WTC11 (cell line): Measurements from ENCODE around the gene TCF20. TPM values are rescaled to one million over a fixed set of nuclear protein-coding genes. Genes with fewer than 3 reads are reported as not detected.

Source experiments
- ATAC-seq: fragments of 200-7000 bp; cut with Tn5 transposase; 2 replicates; pipeline ENCODE4 v1.10.0; 2021; ENCODE audit warnings: mild to moderate bottlenecking, moderate library complexity
- CTCF ChIA-PET: fragments of 300-600 bp; sonication (Branson Sonifier 250); formaldehyde crosslinking; loops from one replicate; lab custom pipeline; 2021; ENCODE audit warnings: antibody characterized with exemption; lab: Charles Lee
- POLR2A ChIA-PET: fragments of 350-600 bp; sonication (Branson Sonifier 250); formaldehyde crosslinking; loops from one replicate; lab custom pipeline; 2021; ENCODE audit warnings: antibody characterized with exemption; lab: Charles Lee
- DNase-seq: peaks from one replicate; pipeline ENCODE4 v3.0.0; 2021; ENCODE audit warnings: low spot score
- H3K27ac Mint-ChIP-seq: 2 replicates; pipeline ENCODE4 v1.8.0; 2021; ENCODE audit warnings: mixed read lengths
- H3K27me3 Mint-ChIP-seq: 2 replicates; pipeline ENCODE4 v1.8.0; 2021; ENCODE audit warnings: low read depth, mild to moderate bottlenecking, moderate library complexity, mixed read lengths
- H3K36me3 Mint-ChIP-seq: 2 replicates; pipeline ENCODE4 v1.8.0; 2021; ENCODE audit warnings: mixed read lengths
- H3K4me1 Mint-ChIP-seq: 2 replicates; pipeline ENCODE4 v1.8.0; 2022; ENCODE audit warnings: mixed read lengths
- H3K4me3 Mint-ChIP-seq: 2 replicates; pipeline ENCODE4 v1.8.0; 2021; ENCODE audit warnings: mild to moderate bottlenecking, moderate library complexity, mixed read lengths
- H3K9me3 Mint-ChIP-seq: 2 replicates; pipeline ENCODE4 v1.8.0; 2021; ENCODE audit warnings: mixed read lengths
- CREM ChIP-seq: sonication (generic); formaldehyde crosslinking; IDR thresholded peaks from 2 replicates; pipeline ENCODE4 v1.8.1; 2022; ENCODE audit warnings: mild to moderate bottlenecking, missing genetic modification reagents, moderate library complexity
- CTCF ChIP-seq: fragments of 200-600 bp; IDR thresholded peaks from 2 replicates; pipeline ENCODE4 v1.8.0; 2022; ENCODE audit warnings: antibody characterized with exemption
- EMX1 ChIP-seq: fragments of 250-450 bp; sonication (Bioruptor Pico); IDR thresholded peaks from 2 replicates; pipeline ENCODE4 v1.8.0; 2021; ENCODE audit warnings: mild to moderate bottlenecking
- FOXP4 ChIP-seq: sonication (generic); formaldehyde crosslinking; IDR thresholded peaks from 2 replicates; pipeline ENCODE4 v1.8.0; 2022; ENCODE audit warnings: mild to moderate bottlenecking, missing genetic modification reagents
- GRHL2 ChIP-seq: fragments of 250-450 bp; sonication (Bioruptor Pico); IDR thresholded peaks from 2 replicates; pipeline ENCODE4 v1.8.0; 2022; ENCODE audit warnings: mild to moderate bottlenecking, moderate library complexity; ENCODE audit not compliant: insufficient replicate concordance, severe bottlenecking
- IRF1 ChIP-seq: sonication (generic); formaldehyde crosslinking; IDR thresholded peaks from 2 replicates; pipeline ENCODE4 v1.8.0; 2023; ENCODE audit warnings: missing genetic modification reagents
- JUN ChIP-seq: sonication (generic); formaldehyde crosslinking; IDR thresholded peaks from 2 replicates; pipeline ENCODE4 v1.8.0; 2023; ENCODE audit warnings: mild to moderate bottlenecking, missing genetic modification reagents
- MXD4 ChIP-seq: fragments of 250-450 bp; sonication (Bioruptor Pico); IDR thresholded peaks from 2 replicates; pipeline ENCODE4 v1.8.0; 2021; ENCODE audit warnings: mild to moderate bottlenecking, moderate library complexity, borderline replicate concordance
- OVOL2 ChIP-seq: fragments of 250-450 bp; sonication (Bioruptor Pico); IDR thresholded peaks from 2 replicates; pipeline ENCODE4 v1.9.0; 2021; ENCODE audit warnings: mild to moderate bottlenecking, borderline replicate concordance
- RORB ChIP-seq: fragments of 250-450 bp; sonication (Bioruptor Pico); IDR thresholded peaks from 2 replicates; pipeline ENCODE4 v1.9.0; 2021; ENCODE audit warnings: mild to moderate bottlenecking
- TCF7 ChIP-seq: sonication (generic); formaldehyde crosslinking; IDR thresholded peaks from 2 replicates; pipeline ENCODE4 v1.8.0; 2022; ENCODE audit warnings: mild to moderate bottlenecking, low read depth, missing genetic modification reagents, moderate library complexity
- TEAD1 ChIP-seq: sonication (generic); formaldehyde crosslinking; IDR thresholded peaks from 2 replicates; pipeline ENCODE4 v1.8.0; 2022; ENCODE audit warnings: mild to moderate bottlenecking, missing genetic modification reagents
- ZBTB21 ChIP-seq: sonication (generic); formaldehyde crosslinking; IDR thresholded peaks from 2 replicates; pipeline ENCODE4 v1.8.1; 2023; ENCODE audit warnings: mild to moderate bottlenecking, missing genetic modification reagents, borderline replicate concordance
- ZBTB43 ChIP-seq: sonication (generic); formaldehyde crosslinking; IDR thresholded peaks from 2 replicates; pipeline ENCODE4 v1.8.1; 2023; ENCODE audit warnings: mild to moderate bottlenecking, missing genetic modification reagents
- ZNF121 ChIP-seq: sonication (generic); formaldehyde crosslinking; IDR thresholded peaks from 2 replicates; pipeline ENCODE4 v1.8.0; 2023; ENCODE audit warnings: missing genetic modification reagents
- ZNF232 ChIP-seq: sonication (generic); formaldehyde crosslinking; IDR thresholded peaks from 2 replicates; pipeline ENCODE4 v1.8.0; 2022; ENCODE audit warnings: mild to moderate bottlenecking, missing genetic modification reagents
- ZNF416 ChIP-seq: fragments of 250-450 bp; sonication (Bioruptor Pico); IDR thresholded peaks from 2 replicates; pipeline ENCODE4 v1.9.0; 2021; ENCODE audit warnings: mild to moderate bottlenecking, inconsistent platforms
- total RNA-seq: library from RNA; stranded (reverse); gene quantifications from 3 replicates; pipeline ENCODE4 v1.2.3, GENCODE V29; 2021

Gene TCF20
- total RNA-seq, 1 experiment from 2014 or later: 77.0 TPM

- peak overlapping the region; percentile 58 for H3K27ac Mint-ChIP-seq
- H3K4me1 Mint-ChIP-seq: peaks cover 34% of the 10 kb centered on the region
- no peak overlapping the region for H3K4me3 Mint-ChIP-seq
- ChIA-PET CTCF (no interaction called here), POLR2A (no interaction called here)
- DNase-seq: no peak
- ATAC-seq: no peak
- no peaks in the 10 kb centered on the region for H3K9me3 Mint-ChIP-seq
- TF ChIP-seq CTCF: 0 out of 2 replicates have a peak, but pooled peaks have one; percentile 13
- no peak for TF ChIP-seq EMX1 (CRISPR knock-in tag)
- no peak for TF ChIP-seq ZNF232 (CRISPR knock-in tag)
- peak; percentile 30; the same call in 1 of the 2 replicates for TF ChIP-seq JUN (CRISPR knock-in tag)
- TF ChIP-seq, all 79 proteins: peak for 2
- H3K27me3 Mint-ChIP-seq: peaks cover 4% of the 10 kb centered on the region
- H3K36me3 Mint-ChIP-seq: no peaks in the 10 kb centered on the region
These were observed 40.0 kb upstream of the TCF20 start for GRCh38 chr22:42310291-42311015.

GRCh38 chr22:42309865-42310264, 39.4 kb upstream of the TCF20 start:
- peaks cover 32% of the 10 kb centered on the region for H3K4me1 Mint-ChIP-seq
- no peak for DNase-seq
- POLR2A ChIA-PET: no interaction called here

More at GRCh38 chr22:42309865-42310264, 39.4 kb upstream of the TCF20 start:
- CTCF ChIA-PET: interaction anchor here (1.2 to 2.0 kb wide), 2 partner anchors 31 kb away, joined by 3 to 4 read pairs; no protein-coding TSS in a partner anchor
- no peaks in the 10 kb centered on the region for H3K9me3 Mint-ChIP-seq
- H3K4me3 Mint-ChIP-seq: no peak overlapping the region
- H3K27me3 Mint-ChIP-seq: peaks cover 10% of the 10 kb centered on the region
- TF ChIP-seq IRF1 (CRISPR knock-in tag) (no peak), ZBTB21 (CRISPR knock-in tag) (no peak), ZNF416 (no peak), FOXP4 (CRISPR knock-in tag) (no peak), TEAD1 (CRISPR knock-in tag) (no peak), RORB (CRISPR knock-in tag) (no peak), MXD4 (CRISPR knock-in tag) (no peak), CREM (no peak), OVOL2 (CRISPR knock-in tag) (no peak), ZNF121 (no peak), ZBTB43 (CRISPR knock-in tag) (no peak), TCF7 (CRISPR knock-in tag) (no peak), GRHL2 (CRISPR knock-in tag) (no peak)
- H3K27ac Mint-ChIP-seq: no peak overlapping the region
- no peaks in the 10 kb centered on the region for H3K36me3 Mint-ChIP-seq
- no peak for ATAC-seq
